GM12875 (cell line): ENCODE measurements around the gene MUC3A.
"Not testable (repeated sequence)": the region's sequence is repeated elsewhere in the genome, so short reads cannot be mapped to it uniquely, and the experiment has no call there.

Experiments
- H3K4me3 ChIP-seq: one replicate; pipeline ENCODE4 v1.5.1; 2011; ENCODE audit warnings: low read depth, low read length, control low read depth
- TF ChIP-seq, protein P1 (sequence below): IDR thresholded peaks from 2 replicates; pipeline ENCODE4 v1.5.1; 2011; ENCODE audit warnings: low read depth, mild to moderate bottlenecking, control low read depth, inconsistent platforms, low read length, moderate library complexity, borderline replicate concordance; ENCODE audit not compliant: insufficient read depth

MUC3A gene

DNA sequence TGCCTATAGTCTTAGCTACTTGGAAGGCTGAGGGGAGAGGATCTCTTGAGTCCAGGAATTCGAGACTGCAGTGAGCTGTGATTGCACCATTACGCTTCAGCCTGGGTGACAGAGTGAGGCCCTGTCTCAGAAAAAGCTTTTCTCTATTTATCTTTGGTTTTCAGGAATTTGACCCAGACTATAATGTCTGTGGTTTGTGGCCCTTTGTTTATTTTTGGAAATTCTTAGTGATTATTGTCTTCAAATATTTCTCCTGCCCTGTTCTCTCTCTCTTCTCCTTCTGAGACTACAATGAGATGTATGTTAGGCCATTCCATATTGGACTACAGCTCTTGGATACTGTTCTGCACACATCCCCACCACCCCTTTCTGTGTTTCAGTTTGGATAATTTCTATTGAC is 24.7 kb downstream of the MUC3A start:
- TF ChIP-seq, protein P1, sequence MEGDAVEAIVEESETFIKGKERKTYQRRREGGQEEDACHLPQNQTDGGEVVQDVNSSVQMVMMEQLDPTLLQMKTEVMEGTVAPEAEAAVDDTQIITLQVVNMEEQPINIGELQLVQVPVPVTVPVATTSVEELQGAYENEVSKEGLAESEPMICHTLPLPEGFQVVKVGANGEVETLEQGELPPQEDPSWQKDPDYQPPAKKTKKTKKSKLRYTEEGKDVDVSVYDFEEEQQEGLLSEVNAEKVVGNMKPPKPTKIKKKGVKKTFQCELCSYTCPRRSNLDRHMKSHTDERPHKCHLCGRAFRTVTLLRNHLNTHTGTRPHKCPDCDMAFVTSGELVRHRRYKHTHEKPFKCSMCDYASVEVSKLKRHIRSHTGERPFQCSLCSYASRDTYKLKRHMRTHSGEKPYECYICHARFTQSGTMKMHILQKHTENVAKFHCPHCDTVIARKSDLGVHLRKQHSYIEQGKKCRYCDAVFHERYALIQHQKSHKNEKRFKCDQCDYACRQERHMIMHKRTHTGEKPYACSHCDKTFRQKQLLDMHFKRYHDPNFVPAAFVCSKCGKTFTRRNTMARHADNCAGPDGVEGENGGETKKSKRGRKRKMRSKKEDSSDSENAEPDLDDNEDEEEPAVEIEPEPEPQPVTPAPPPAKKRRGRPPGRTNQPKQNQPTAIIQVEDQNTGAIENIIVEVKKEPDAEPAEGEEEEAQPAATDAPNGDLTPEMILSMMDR: no peak
- no peak overlapping the region for H3K4me3 ChIP-seq

DNA sequence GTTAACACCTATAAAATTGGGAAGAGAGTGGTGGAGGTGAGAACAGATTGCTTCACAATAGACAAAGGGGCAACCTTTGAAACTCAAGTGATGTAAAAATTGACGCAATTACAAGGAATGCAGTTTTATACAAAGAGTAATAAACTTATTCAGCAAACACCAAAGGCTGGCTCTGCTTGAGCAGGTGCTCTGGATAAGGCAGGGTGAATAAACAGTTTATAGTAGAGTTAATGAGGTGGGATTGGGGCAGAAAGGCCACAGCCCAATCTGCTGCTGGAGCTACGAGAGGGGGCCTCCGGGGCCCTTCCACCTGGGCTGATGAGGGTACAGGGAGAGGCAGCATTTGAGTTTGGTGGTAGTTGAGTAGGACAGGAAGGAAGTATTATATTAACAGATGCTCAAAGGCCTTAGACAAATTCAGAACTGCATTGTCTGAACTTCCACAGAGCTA is 26.1 kb downstream of the MUC3A start:
- no peak overlapping the region for H3K4me3 ChIP-seq
- TF ChIP-seq, protein P1: no peak

DNA sequence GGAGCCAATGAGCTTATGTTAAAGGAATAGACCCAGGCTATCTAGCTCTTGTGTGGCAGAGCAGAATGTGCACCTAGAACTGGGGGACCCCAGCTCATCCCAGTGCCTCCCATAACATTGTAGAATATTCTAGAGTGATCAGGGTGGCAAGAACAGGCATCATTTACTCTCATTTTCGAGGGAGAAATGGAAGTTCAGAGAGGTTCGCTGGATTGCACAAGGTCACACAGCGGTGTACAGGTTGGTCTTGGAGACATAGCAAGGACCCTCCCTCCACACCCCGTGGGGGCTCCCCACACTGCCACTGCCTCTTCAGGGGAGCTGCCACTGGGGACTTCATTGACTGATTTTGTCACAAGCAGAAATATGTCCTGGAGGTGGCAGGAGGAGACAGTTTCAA is 29.0 kb downstream of the MUC3A start:
- TF ChIP-seq, protein P1: no peak
- H3K4me3 ChIP-seq: no peak overlapping the region

DNA sequence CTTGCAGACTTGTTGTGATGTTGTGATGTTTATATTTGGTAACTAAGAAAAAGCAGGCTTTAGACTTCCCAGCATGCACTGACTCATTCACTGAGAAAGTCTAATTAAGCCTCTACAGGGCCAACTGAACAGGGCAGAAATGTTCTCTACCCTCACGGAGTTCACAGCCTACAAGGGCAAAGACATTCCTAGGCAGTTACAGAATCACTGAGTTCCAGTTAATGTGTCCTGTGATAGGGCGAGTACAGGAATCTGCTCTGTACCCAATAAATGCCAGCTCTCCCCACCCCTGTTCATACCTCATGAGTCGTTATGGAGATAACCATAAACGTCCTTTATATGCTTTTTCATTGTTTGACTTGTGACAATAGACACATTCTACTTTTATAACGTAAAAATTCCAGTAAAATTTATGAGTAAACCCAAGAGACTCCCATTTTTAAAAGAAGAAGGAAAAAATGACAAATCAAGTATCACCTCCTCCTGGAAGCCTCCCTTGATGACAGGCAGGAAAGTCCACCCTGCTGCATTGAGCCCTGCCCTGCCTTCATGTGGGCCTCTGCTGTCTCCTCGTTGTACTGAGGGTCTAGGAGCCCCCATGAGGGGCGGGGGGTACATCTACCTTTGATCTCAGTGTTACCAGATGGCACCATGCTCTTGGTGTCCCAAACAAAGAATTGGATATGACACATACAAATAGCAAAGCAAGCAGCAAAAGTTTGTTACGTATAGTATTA is 34.3 kb downstream of the MUC3A start:
- TF ChIP-seq, protein P1: no peak

DNA sequence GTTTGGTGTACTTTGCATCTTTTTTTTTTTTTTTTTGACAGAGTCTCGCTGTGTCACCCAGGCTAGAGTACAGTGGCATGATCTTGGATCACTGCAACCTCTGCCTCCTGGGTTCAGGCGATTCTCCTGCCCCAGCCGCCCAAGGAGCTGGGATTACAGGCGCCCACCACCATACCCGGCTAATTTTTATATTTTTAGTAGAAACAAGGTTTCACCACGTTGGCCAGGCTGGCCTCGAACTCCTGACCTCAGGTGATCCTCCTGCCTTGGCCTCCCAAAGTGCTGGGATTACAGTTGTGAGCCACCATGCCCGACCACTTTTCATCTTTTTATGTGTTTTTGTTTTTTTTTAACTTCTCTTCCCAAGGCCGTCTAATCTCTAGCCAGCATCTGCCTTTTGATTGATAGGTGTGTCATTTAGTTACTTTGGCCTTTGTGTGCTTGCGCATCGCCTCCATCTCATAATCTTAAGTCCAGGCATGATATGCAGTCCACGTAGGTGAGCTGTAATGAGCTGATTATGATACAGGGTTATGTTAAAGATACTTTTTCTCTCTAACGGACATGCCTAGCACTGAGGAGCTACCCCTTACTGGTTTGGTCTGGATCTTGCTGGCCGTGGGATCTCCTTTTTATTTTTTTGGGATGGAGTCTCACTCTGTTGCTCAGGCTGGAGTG is 35.0 kb downstream of the MUC3A start:
- not testable (repeated sequence) for H3K4me3 ChIP-seq

More for the DNA sequence above, 34.3 kb downstream of the MUC3A start:
- no peak overlapping the region for H3K4me3 ChIP-seq

DNA sequence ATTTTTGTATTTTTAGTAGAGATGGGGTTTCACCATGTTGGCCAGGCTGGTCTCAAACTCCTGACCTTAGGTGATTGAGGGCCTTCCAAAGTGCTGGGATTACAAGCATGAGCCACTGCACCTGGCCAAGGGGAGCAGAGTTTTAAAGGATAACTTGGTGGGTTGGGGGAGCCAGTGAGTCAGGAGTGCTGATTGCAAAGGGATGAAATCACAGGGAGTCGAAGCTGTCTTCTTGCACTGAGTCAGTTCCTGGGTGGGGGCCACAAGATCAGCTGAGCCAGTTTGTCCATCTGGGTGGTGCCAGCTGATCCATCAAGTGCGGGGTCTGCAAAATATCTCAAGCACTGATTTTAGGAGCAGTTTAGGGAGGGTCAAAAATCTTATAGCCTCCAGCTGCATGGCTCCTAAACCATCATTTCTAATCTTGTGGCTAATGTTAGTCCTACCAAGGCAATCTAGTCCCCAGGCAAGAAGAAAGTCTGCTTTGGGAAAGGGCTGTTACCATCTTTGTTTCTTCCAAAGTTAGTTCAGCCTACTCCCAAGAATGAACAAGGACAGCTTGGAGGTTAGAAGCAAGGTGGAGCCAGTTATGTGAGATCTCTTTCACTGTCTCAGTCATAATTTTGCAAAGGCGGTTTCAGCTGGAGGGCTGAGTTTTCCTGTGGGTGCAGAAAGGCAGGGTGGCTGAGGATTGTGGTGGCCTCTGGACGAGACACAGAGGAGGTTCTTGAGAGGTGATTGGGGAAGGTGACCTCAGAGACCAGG is 35.9 kb downstream of the MUC3A start:
- not testable (repeated sequence) for H3K4me3 ChIP-seq

DNA sequence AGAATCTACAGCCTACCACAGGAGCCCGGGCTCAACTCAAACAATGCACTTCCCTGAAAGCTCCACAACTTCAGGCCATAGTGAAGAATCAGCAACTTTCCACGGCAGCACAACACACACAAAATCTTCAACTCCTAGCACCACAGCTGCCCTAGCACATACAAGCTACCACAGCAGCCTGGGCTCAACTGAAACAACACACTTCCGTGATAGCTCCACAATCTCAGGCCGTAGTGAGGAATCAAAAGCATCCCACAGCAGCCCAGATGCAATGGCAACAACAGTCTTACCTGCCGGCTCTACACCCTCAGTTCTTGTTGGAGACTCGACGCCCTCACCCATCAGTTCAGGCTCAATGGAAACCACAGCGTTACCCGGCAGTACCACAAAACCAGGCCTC is 42.3 kb downstream of the MUC3A start:
- TF ChIP-seq, protein P1: no peak

DNA sequence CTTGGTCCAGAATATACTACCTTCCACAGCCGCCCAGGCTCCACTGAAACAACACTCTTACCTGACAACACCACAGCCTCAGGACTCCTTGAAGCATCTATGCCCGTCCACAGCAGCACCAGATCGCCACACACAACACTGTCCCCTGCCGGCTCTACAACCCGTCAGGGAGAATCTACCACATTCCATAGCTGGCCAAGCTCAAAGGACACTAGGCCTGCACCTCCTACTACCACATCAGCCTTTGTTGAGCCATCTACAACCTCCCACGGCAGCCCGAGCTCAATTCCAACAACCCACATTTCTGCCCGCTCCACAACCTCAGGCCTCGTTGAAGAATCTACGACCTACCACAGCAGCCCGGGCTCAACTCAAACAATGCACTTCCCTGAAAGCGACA is 42.9 kb downstream of the MUC3A start:
- H3K4me3 ChIP-seq: not testable (repeated sequence)

More for the DNA sequence above, 42.3 kb downstream of the MUC3A start:
- no peak overlapping the region for H3K4me3 ChIP-seq

DNA sequence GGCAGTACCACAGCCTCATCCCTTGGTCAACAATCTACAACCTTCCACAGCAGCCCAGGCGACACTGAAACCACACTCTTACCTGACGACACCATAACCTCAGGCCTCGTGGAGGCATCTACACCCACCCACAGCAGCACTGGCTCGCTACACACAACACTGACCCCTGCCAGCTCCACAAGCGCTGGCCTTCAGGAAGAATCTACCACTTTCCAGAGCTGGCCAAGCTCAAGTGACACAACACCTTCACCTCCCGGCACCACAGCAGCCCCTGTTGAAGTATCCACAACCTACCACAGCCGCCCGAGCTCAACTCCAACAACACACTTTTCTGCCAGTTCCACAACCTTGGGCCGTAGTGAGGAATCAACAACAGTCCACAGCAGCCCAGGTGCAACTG is 45.3 kb downstream of the MUC3A start:
- not testable (repeated sequence) for H3K4me3 ChIP-seq

DNA sequence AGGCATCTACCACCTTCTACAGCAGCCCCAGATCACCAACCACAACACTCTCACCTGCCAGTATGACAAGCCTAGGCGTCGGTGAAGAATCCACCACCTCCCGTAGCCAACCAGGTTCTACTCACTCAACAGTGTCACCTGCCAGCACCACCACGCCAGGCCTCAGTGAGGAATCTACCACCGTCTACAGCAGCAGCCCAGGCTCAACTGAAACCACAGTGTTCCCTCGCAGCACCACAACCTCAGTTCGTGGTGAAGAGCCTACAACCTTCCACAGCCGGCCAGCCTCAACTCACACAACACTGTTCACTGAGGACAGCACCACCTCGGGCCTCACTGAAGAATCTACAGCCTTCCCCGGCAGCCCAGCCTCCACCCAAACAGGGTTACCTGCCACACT is 49.2 kb downstream of the MUC3A start:
- H3K4me3 ChIP-seq: not testable (repeated sequence)

DNA sequence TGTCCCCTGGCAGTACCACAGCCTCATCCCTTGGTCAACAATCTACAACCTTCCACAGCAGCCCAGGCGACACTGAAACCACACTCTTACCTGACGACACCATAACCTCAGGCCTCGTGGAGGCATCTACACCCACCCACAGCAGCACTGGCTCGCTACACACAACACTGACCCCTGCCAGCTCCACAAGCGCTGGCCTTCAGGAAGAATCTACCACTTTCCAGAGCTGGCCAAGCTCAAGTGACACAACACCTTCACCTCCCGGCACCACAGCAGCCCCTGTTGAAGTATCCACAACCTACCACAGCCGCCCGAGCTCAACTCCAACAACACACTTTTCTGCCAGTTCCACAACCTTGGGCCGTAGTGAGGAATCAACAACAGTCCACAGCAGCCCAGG is 50.0 kb downstream of the MUC3A start:
- not testable (repeated sequence) for H3K4me3 ChIP-seq

DNA sequence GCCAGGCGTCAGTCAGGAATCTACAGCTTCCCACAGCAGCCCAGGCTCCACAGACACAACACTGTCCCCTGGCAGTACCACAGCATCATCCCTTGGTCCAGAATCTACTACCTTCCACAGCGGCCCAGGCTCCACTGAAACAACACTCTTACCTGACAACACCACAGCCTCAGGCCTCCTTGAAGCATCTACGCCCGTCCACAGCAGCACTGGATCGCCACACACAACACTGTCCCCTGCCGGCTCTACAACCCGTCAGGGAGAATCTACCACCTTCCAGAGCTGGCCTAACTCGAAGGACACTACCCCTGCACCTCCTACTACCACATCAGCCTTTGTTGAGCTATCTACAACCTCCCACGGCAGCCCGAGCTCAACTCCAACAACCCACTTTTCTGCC is 50.7 kb downstream of the MUC3A start:
- H3K4me3 ChIP-seq: not testable (repeated sequence)

DNA sequence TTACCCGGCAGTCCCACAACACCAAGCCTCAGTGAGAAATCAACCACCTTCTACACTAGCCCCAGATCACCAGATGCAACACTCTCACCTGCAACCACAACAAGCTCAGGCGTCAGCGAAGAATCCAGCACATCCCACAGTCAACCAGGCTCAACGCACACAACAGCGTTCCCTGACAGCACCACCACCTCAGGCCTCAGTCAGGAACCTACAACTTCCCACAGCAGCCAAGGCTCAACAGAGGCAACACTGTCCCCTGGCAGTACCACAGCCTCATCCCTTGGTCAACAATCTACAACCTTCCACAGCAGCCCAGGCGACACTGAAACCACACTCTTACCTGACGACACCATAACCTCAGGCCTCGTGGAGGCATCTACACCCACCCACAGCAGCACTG is 53.0 kb downstream of the MUC3A start:
- not testable (repeated sequence) for H3K4me3 ChIP-seq

DNA sequence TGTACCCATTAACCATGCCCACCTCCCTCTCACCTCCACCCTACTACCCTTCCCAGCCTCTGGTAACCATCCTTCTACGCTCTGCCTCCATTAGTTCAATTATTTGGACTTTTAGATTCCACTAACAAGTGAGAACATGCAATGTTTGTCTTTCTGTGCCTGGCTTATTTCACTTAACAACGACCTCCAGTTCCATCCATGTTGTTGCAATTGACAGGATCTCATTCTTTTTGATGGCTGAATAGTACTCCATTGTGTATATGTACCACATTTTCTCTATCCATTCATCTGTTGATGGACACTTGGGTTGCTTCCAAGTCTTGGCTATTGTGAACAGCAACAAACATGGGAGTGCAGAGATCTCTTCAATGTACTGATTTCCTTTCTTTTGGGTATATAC is 58.0 kb downstream of the MUC3A start:
- H3K4me3 ChIP-seq: not testable (repeated sequence)
